Neutrophil (primary cell): Measurements from ENCODE around the gene ATF4.

Experiments used
- H3K27ac ChIP-seq: fragments of 200-600 bp; sonication (generic); 2 replicates; pipeline ENCODE4 v1.5.1; 2016; ENCODE audit warnings: mild to moderate bottlenecking, moderate library complexity
- H3K27me3 ChIP-seq: fragments of 200-600 bp; sonication (generic); 2 replicates; pipeline ENCODE4 v1.6.0; 2016; ENCODE audit warnings: mild to moderate bottlenecking
- H3K36me3 ChIP-seq: fragments of 200-600 bp; sonication (generic); 2 replicates; pipeline ENCODE4 v1.5.1; 2017
- H3K4me1 ChIP-seq, 2 experiments: fragments of 200-600 bp in 1 of 2; sonication (generic) in 1 of 2; 1 replicate in 1 of 2; 2 replicates in 1 of 2; pipeline versions ENCODE4 v1.5.1 to v1.6.1; 2013 to 2016; ENCODE audit warnings: low read depth in 1 of 2, low read length in 1 of 2, mild to moderate bottlenecking in 1 of 2, moderate library complexity in 1 of 2; ENCODE audit not compliant: control insufficient read depth in 1 of 2, insufficient read depth in 1 of 2
- H3K4me3 ChIP-seq, 2 experiments: fragments of 200-600 bp in 1 of 2; sonication (generic) in 1 of 2; 1 replicate in 1 of 2; 2 replicates in 1 of 2; pipeline ENCODE4 v1.5.1; 2013 to 2016; ENCODE audit warnings: low read depth in 1 of 2, low read length in 1 of 2, mild to moderate bottlenecking in 1 of 2, moderate library complexity in 1 of 2
- H3K9me3 ChIP-seq: fragments of 200-600 bp; sonication (generic); 2 replicates; pipeline ENCODE4 v1.5.1; 2016
- CTCF ChIP-seq: fragments of 200-600 bp; sonication (generic); IDR thresholded peaks from 2 replicates; pipeline ENCODE4 v1.5.1; 2016; ENCODE audit warnings: antibody characterized with exemption

The ATF4 gene

GRCh38 chr22:39490135-39490798 lies 30.1 kb upstream of the ATF4 start:
- Histone ChIP-seq H3K9me3 (no peaks in the 10 kb centered on the region), H3K27ac (peak overlapping the region; percentile 68), H3K4me3 (peak overlapping the region; percentile 36 to 38), H3K4me1 (peaks cover 7 to 15% of the 10 kb centered on the region in 2 experiments), H3K36me3 (no peaks in the 10 kb centered on the region), H3K27me3 (no peaks in the 10 kb centered on the region)
- no peak for TF ChIP-seq CTCF

- H3K36me3 ChIP-seq, result no peaks in the 10 kb centered on the region
- no peaks in the 10 kb centered on the region for H3K9me3 ChIP-seq
- H3K27me3 ChIP-seq, result no peaks in the 10 kb centered on the region
- H3K27ac ChIP-seq, result no peak overlapping the region
- TF ChIP-seq CTCF, result no peak
- peaks cover 7 to 23% of the 10 kb centered on the region in 2 experiments for H3K4me1 ChIP-seq
- H3K4me3 ChIP-seq, result no peak overlapping the region
These were observed 29.2 kb upstream of the ATF4 start for GRCh38 chr22:39490966-39491680.

- no peaks in the 10 kb centered on the region for H3K9me3 ChIP-seq
- H3K4me3 ChIP-seq, result no peak overlapping the region
- H3K27ac ChIP-seq, result no peak overlapping the region
- H3K36me3 ChIP-seq, result no peaks in the 10 kb centered on the region
- no peak for TF ChIP-seq CTCF
- H3K4me1 ChIP-seq, result peaks cover 7 to 26% of the 10 kb centered on the region in 2 experiments
- H3K27me3 ChIP-seq, result no peaks in the 10 kb centered on the region
These were observed 28.7 kb upstream of the ATF4 start for GRCh38 chr22:39491696-39492095.

- Histone ChIP-seq H3K4me1 (peaks cover 7 to 26% of the 10 kb centered on the region in 2 experiments), H3K36me3 (no peaks in the 10 kb centered on the region), H3K9me3 (no peaks in the 10 kb centered on the region), H3K4me3 (no peak overlapping the region), H3K27ac (no peak overlapping the region), H3K27me3 (no peaks in the 10 kb centered on the region)
- TF ChIP-seq CTCF, result no peak
These were observed 28.2 kb upstream of the ATF4 start for GRCh38 chr22:39492186-39492585.

GRCh38 chr22:39493759-39494158 lies 26.6 kb upstream of the ATF4 start:
- TF ChIP-seq CTCF, result no peak
- no peaks in the 10 kb centered on the region for H3K9me3 ChIP-seq
- peaks cover 7 to 26% of the 10 kb centered on the region in 2 experiments for H3K4me1 ChIP-seq
- no peaks in the 10 kb centered on the region for H3K36me3 ChIP-seq
- no peak overlapping the region for H3K4me3 ChIP-seq
- H3K27ac ChIP-seq, result no peak overlapping the region
- no peaks in the 10 kb centered on the region for H3K27me3 ChIP-seq
